HG02938 (cell line): Measurements from ENCODE around the gene ABCA9.
"Not testable (repeated sequence)": the region's sequence is repeated elsewhere in the genome, so short reads cannot be mapped to it uniquely, and the experiment has no call there.

Source experiments
- ATAC-seq: cut with Tn5 transposase; IDR thresholded peaks from one replicate; pipeline ENCODE4 v1.9.1; 2021; ENCODE audit warnings: mild to moderate bottlenecking, moderate library complexity; ENCODE audit not compliant: unreplicated experiment

The ABCA9 gene

GRCh38 chr17:69044371-69044770 is 16.4 kb downstream of the ABCA9 start:
- ATAC-seq = no peak

- ATAC-seq = no peak
These were observed 17.5 kb downstream of the ABCA9 start for GRCh38 chr17:69043098-69043734.

- ATAC-seq = no peak
These were observed 18.4 kb downstream of the ABCA9 start for GRCh38 chr17:69042308-69042707.

- ATAC-seq = no peak
These were observed 28.9 kb downstream of the ABCA9 start for GRCh38 chr17:69031839-69032238.

- ATAC-seq = no peak
These were observed 30.6 kb downstream of the ABCA9 start for GRCh38 chr17:69030169-69030568.

- ATAC-seq = no peak
These were observed 42.0 kb downstream of the ABCA9 start for GRCh38 chr17:69018687-69019086.

- ATAC-seq = no peak
These were observed 42.6 kb downstream of the ABCA9 start for GRCh38 chr17:69018022-69018615.

GRCh38 chr17:69015631-69016030 is 45.1 kb downstream of the ABCA9 start:
- ATAC-seq = no peak

- ATAC-seq = no peak
These were observed 47.6 kb downstream of the ABCA9 start for GRCh38 chr17:69012895-69013805.

- ATAC-seq = no peak
These were observed 50.8 kb downstream of the ABCA9 start for GRCh38 chr17:69009930-69010329.

- ATAC-seq = not testable (repeated sequence)
These were observed 56.0 kb downstream of the ABCA9 start for GRCh38 chr17:69004759-69005158.

GRCh38 chr17:68999743-69000142 is 61.0 kb downstream of the ABCA9 start:
- not testable (repeated sequence) for ATAC-seq

GRCh38 chr17:68993112-68993511 is 67.6 kb downstream of the ABCA9 start:
- no peak for ATAC-seq

GRCh38 chr17:68987966-68988365 is 72.8 kb downstream of the ABCA9 start:
- no peak for ATAC-seq

GRCh38 chr17:68981288-68981687 is 79.4 kb downstream of the ABCA9 start:
- no peak for ATAC-seq

GRCh38 chr17:68973098-68973846 is 87.5 kb downstream of the ABCA9 start:
- no peak for ATAC-seq

GRCh38 chr17:68972119-68972704 is 88.5 kb downstream of the ABCA9 start:
- ATAC-seq = no peak

- ATAC-seq = no peak
These were observed 91.6 kb downstream of the ABCA9 start for GRCh38 chr17:68969101-68969500.

- ATAC-seq = no peak
These were observed 96.8 kb downstream of the ABCA9 start for GRCh38 chr17:68963958-68964357.

- no peak for ATAC-seq
These were observed 99.4 kb downstream of the ABCA9 start for GRCh38 chr17:68961214-68961882.
